WTC11 (cell line): ENCODE measurements around the gene MYL5.

ENCODE experiments used
- ATF2 ChIP-seq: sonication (generic); formaldehyde crosslinking; IDR thresholded peaks from 2 replicates; pipeline ENCODE4 v1.8.1; 2022; ENCODE audit warnings: low read depth, missing genetic modification reagents, borderline replicate concordance
- ATF3 ChIP-seq: sonication (generic); formaldehyde crosslinking; conservative IDR thresholded peaks from 2 replicates; pipeline ENCODE4 v1.8.1; 2022; ENCODE audit warnings: mild to moderate bottlenecking, missing genetic modification reagents
- CBFB ChIP-seq: sonication (generic); formaldehyde crosslinking; IDR thresholded peaks from 2 replicates; pipeline ENCODE4 v1.8.1; 2022; ENCODE audit warnings: mild to moderate bottlenecking, low read depth, missing genetic modification reagents
- CREB1 ChIP-seq: sonication (generic); formaldehyde crosslinking; IDR thresholded peaks from 2 replicates; pipeline ENCODE4 v1.8.0; 2023; ENCODE audit warnings: mild to moderate bottlenecking, missing genetic modification reagents
- CTCF ChIP-seq: fragments of 200-600 bp; IDR thresholded peaks from 2 replicates; pipeline ENCODE4 v1.8.0; 2022; ENCODE audit warnings: antibody characterized with exemption
- FOXP1 ChIP-seq: sonication (generic); formaldehyde crosslinking; IDR thresholded peaks from 2 replicates; pipeline ENCODE4 v1.8.0; 2022; ENCODE audit warnings: missing genetic modification reagents, mild to moderate bottlenecking, moderate library complexity, borderline replicate concordance
- IRF1 ChIP-seq: sonication (generic); formaldehyde crosslinking; IDR thresholded peaks from 2 replicates; pipeline ENCODE4 v1.8.0; 2023; ENCODE audit warnings: missing genetic modification reagents
- IRF2 ChIP-seq: sonication (generic); formaldehyde crosslinking; IDR thresholded peaks from 2 replicates; pipeline ENCODE4 v1.8.0; 2022; ENCODE audit warnings: low read depth, missing genetic modification reagents, borderline replicate concordance
- ZNF121 ChIP-seq: sonication (generic); formaldehyde crosslinking; IDR thresholded peaks from 2 replicates; pipeline ENCODE4 v1.8.0; 2023; ENCODE audit warnings: missing genetic modification reagents
- ZNF232 ChIP-seq: sonication (generic); formaldehyde crosslinking; IDR thresholded peaks from 2 replicates; pipeline ENCODE4 v1.8.0; 2022; ENCODE audit warnings: mild to moderate bottlenecking, missing genetic modification reagents
- ZNF263 ChIP-seq: sonication (generic); formaldehyde crosslinking; IDR thresholded peaks from 2 replicates; pipeline ENCODE4 v1.8.1; 2022; ENCODE audit warnings: low read depth, mild to moderate bottlenecking, moderate library complexity, missing genetic modification reagents
- ZSCAN18 ChIP-seq: fragments of 250-450 bp; sonication (Bioruptor Pico); IDR thresholded peaks from 2 replicates; pipeline ENCODE4 v2.1.2; 2022; ENCODE audit warnings: mild to moderate bottlenecking, moderate library complexity

GRCh38 chr4:680551-680927 lies 6.2 kb downstream of the MYL5 start:
- no peak for TF ChIP-seq ZNF121
- no peak for TF ChIP-seq CBFB
- no peak for TF ChIP-seq CTCF
- TF ChIP-seq IRF2, result no peak
- no peak; the same call in 1 of the 2 replicates for TF ChIP-seq FOXP1 (CRISPR knock-in tag)
- TF ChIP-seq ZNF263 (CRISPR knock-in tag), result no peak
- no peak for TF ChIP-seq CREB1
- TF ChIP-seq ATF2 (CRISPR knock-in tag), result no peak
- no peak for TF ChIP-seq ZSCAN18 (CRISPR knock-in tag)
- no peak for TF ChIP-seq ZNF232
- no peak for TF ChIP-seq ATF3 (CRISPR knock-in tag)
- no peak for TF ChIP-seq IRF1
